Central memory CD8-positive, alpha-beta T cell (primary cell): ENCODE results near the gene MED8.
A peak's percentile ranks its signal among the peaks of the same experiment; 100 is the strongest.
"Not testable (repeated sequence)": the region's sequence is repeated elsewhere in the genome, so short reads cannot be mapped to it uniquely, and the experiment has no call there.

Experiments used
- ATAC-seq: fragments of 150-1000 bp; cut with Tn5 transposase; replicated peaks from 2 replicates; pipeline ENCODE4 v1.10.0; 2022; ENCODE audit warnings: mild to moderate bottlenecking, moderate FRiP score, moderate number of reproducible peaks; ENCODE audit not compliant: poor library complexity, severe bottlenecking; ENCODE audit errors: extremely low read depth
- DNase-seq, 2 donors: peaks; one replicate each; pipeline ENCODE4 v3.0.0; 2021; ENCODE audit warnings: low spot score in 2 of 2
- H3K27ac Mint-ChIP-seq: one replicate; pipeline ENCODE4 v1.8.0; 2022; ENCODE audit warnings: low read depth, mild to moderate bottlenecking, moderate library complexity, mixed read lengths
- H3K27me3 Mint-ChIP-seq: one replicate; pipeline ENCODE4 v1.8.0; 2022; ENCODE audit warnings: mixed read lengths
- H3K36me3 Mint-ChIP-seq: one replicate; pipeline ENCODE4 v1.8.0; 2022; ENCODE audit warnings: mild to moderate bottlenecking, moderate library complexity, mixed read lengths; ENCODE audit not compliant: insufficient read depth
- H3K4me1 Mint-ChIP-seq: one replicate; pipeline ENCODE4 v1.8.0; 2022; ENCODE audit warnings: mixed read lengths
- H3K4me3 Mint-ChIP-seq: one replicate; pipeline ENCODE4 v1.8.0; 2022; ENCODE audit warnings: mild to moderate bottlenecking, moderate library complexity, mixed read lengths
- H3K9me3 Mint-ChIP-seq: one replicate; pipeline ENCODE4 v1.8.0; 2022; ENCODE audit warnings: mixed read lengths

MED8 gene

GRCh38 chr1:43369779-43370178, 19.8 kb downstream of the MED8 start:
- not testable (repeated sequence) for H3K4me3 Mint-ChIP-seq, ATAC-seq, H3K36me3 Mint-ChIP-seq, H3K9me3 Mint-ChIP-seq, H3K27ac Mint-ChIP-seq, H3K27me3 Mint-ChIP-seq, DNase-seq
- H3K4me1 Mint-ChIP-seq: peaks cover 39% of the 10 kb centered on the region

DNA sequence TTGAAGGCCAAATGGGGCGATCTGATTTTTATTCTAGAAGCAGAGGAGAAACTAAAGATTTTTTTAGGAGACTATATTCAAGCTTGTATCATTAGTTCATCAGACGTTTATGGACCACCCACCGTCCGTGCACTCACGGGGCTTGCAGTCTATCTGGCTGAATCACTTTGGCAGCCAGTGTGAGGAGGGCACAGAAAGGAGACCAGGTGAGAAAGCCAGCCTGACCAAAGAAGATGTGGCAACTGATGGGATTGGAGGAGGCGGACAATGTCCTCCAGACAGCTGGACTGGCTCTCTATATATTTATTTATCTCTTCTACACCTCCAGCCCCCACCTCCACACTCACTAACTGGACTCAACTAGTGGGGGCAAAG, 21.0 kb downstream of the MED8 start:
- no peak for DNase-seq
- Mint-ChIP-seq H3K36me3 (peaks cover 10% of the 10 kb centered on the region), H3K27me3 (no peaks in the 10 kb centered on the region), H3K9me3 (no peaks in the 10 kb centered on the region), H3K4me3 (peak overlapping the region; percentile 86), H3K4me1 (peaks cover 44% of the 10 kb centered on the region), H3K27ac (peak overlapping the region; percentile 92)
- ATAC-seq: no peak

GRCh38 chr1:43367904-43368645, 21.5 kb downstream of the MED8 start, which contains the start of gene ELOVL1:
ELOVL1 (minus strand) TSS chr1:43368011; CDS start chr1:43365609, 2,402 bp downstream.
- H3K4me3 Mint-ChIP-seq: peak within 1 kb of the TSS; percentile 86
- DNase-seq: peak; percentile 55 to 59
- H3K36me3 Mint-ChIP-seq: peaks cover 14% of the 10 kb centered on the region
- ATAC-seq: peak; percentile 72
- no peaks in the 10 kb centered on the region for H3K9me3 Mint-ChIP-seq
- H3K27me3 Mint-ChIP-seq: no peaks in the 10 kb centered on the region
- peaks cover 44% of the 10 kb centered on the region for H3K4me1 Mint-ChIP-seq
- peak within 1 kb of the TSS; percentile 97 for H3K27ac Mint-ChIP-seq

- H3K4me1 Mint-ChIP-seq: peaks cover 44% of the 10 kb centered on the region
- H3K27me3 Mint-ChIP-seq: no peaks in the 10 kb centered on the region
- DNase-seq (peak in 1 of 2 donors; percentile 16), ATAC-seq (peak; percentile 38)
- H3K27ac Mint-ChIP-seq: peak overlapping the region; percentile 97
- H3K36me3 Mint-ChIP-seq: peaks cover 20% of the 10 kb centered on the region
- H3K4me3 Mint-ChIP-seq: peak overlapping the region; percentile 86
- H3K9me3 Mint-ChIP-seq: no peaks in the 10 kb centered on the region
Measured at GRCh38 chr1:43367026-43367903, 22.3 kb downstream of the MED8 start.

DNA sequence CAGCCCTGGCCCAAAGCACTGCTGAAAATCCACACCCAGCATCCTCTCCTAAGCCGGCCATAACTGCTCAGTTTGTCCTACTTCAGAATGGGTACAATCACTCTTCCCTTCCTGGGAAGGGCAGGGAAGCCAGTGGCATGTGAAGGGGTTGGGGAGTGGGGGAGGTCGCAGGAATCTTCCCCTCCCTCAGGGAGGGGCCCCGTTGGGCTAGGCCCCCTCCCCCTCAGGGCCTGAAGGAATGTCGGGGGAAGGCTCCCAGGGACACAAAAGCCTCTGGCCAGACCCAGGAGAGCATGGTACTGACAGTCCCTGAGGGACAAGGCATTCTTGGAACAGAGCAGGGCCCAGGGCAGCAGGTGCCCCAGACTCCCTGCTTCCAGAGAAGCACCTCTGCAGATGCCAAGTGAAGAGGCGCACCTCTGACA, 23.0 kb downstream of the MED8 start:
- peaks cover 20% of the 10 kb centered on the region for H3K36me3 Mint-ChIP-seq
- H3K9me3 Mint-ChIP-seq: no peaks in the 10 kb centered on the region
- H3K27me3 Mint-ChIP-seq: no peaks in the 10 kb centered on the region
- DNase-seq (no peak), ATAC-seq (no peak)
- peak overlapping the region; percentile 86 for H3K4me3 Mint-ChIP-seq
- H3K4me1 Mint-ChIP-seq: peaks cover 44% of the 10 kb centered on the region
- H3K27ac Mint-ChIP-seq: peak overlapping the region; percentile 97

DNA sequence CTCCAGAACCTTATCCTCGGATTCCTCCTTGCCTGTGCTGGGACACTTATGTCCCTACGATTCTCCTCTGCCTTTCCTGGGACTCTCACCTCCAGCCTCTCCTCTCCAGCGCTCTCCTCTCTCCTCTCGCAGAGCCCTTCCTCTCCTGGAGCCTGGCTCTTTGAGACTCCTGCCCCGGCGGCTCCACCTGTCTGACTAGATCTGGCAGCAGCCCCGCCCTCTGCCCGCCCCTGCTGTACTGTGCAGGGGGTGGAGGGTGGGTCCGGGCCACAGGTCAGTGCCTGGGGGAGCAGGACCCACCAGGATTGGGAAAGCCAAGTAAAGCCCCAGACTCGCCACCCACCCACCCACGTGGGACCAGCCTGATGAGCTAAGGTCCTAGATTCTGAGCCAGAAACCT, 23.4 kb downstream of the MED8 start:
- H3K27me3 Mint-ChIP-seq: no peaks in the 10 kb centered on the region
- H3K27ac Mint-ChIP-seq: peak overlapping the region; percentile 97
- DNase-seq: no peak
- no peak for ATAC-seq
- peaks cover 44% of the 10 kb centered on the region for H3K4me1 Mint-ChIP-seq
- peaks cover 20% of the 10 kb centered on the region for H3K36me3 Mint-ChIP-seq
- no peaks in the 10 kb centered on the region for H3K9me3 Mint-ChIP-seq
- H3K4me3 Mint-ChIP-seq: peak overlapping the region; percentile 86

GRCh38 chr1:43365678-43366077, 23.9 kb downstream of the MED8 start:
- peaks cover 42% of the 10 kb centered on the region for H3K4me1 Mint-ChIP-seq
- DNase-seq: no peak

GRCh38 chr1:43363935-43364525, 25.6 kb downstream of the MED8 start:
- peak overlapping the region; percentile 26 for H3K27ac Mint-ChIP-seq
- H3K9me3 Mint-ChIP-seq: no peaks in the 10 kb centered on the region
- DNase-seq (no peak), ATAC-seq (no peak)
- peaks cover 20% of the 10 kb centered on the region for H3K36me3 Mint-ChIP-seq
- no peak overlapping the region for H3K4me3 Mint-ChIP-seq
- H3K27me3 Mint-ChIP-seq: no peaks in the 10 kb centered on the region
- peaks cover 47% of the 10 kb centered on the region for H3K4me1 Mint-ChIP-seq

More at GRCh38 chr1:43365678-43366077, 23.9 kb downstream of the MED8 start:
- H3K27me3 Mint-ChIP-seq: no peaks in the 10 kb centered on the region
- no peak for ATAC-seq
- H3K36me3 Mint-ChIP-seq: peaks cover 20% of the 10 kb centered on the region
- no peaks in the 10 kb centered on the region for H3K9me3 Mint-ChIP-seq
- H3K4me3 Mint-ChIP-seq: peak overlapping the region; percentile 86
- peak overlapping the region; percentile 97 for H3K27ac Mint-ChIP-seq

DNA sequence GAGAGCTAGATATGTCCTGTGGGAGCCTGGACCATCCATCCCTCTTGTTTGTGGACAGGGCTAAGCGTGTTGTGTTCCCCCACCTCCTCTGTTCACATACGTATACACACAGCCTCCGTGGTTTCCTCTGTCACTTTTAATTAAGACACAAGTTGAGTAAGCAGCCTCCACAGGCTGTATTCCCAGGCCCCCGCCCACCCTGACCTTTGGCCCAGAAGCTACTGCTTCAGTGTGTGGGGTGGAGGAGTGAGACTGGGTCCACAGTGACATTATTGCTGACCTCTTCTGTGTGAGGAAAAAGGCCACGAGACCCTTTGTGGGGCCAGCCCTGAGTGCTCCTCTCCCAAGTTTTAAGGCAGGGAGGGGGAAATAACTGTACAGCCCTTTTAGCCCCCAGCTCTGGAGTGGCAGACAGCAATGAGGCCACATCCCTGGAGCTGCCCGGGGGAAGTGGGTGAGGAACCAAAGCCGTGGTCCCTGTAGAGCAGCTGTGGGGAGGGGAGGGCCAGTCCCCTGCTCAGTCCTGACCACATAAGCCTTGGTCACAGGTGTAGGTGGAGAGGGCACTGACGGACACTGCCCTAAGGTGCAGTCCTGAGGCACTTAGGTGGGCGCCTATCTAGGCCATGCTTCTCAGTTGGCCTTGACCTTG, 26.2 kb downstream of the MED8 start:
- no peak overlapping the region for H3K27ac Mint-ChIP-seq
- H3K36me3 Mint-ChIP-seq: peaks cover 22% of the 10 kb centered on the region
- ATAC-seq: no peak
- peaks cover 48% of the 10 kb centered on the region for H3K4me1 Mint-ChIP-seq
- H3K9me3 Mint-ChIP-seq: no peaks in the 10 kb centered on the region
- no peak for DNase-seq
- H3K4me3 Mint-ChIP-seq: no peak overlapping the region
- H3K27me3 Mint-ChIP-seq: no peaks in the 10 kb centered on the region

GRCh38 chr1:43360616-43361015, 29.0 kb downstream of the MED8 start:
- Mint-ChIP-seq H3K4me1 (peaks cover 34% of the 10 kb centered on the region), H3K27me3 (no peaks in the 10 kb centered on the region), H3K9me3 (no peaks in the 10 kb centered on the region), H3K4me3 (no peak overlapping the region), H3K27ac (no peak overlapping the region), H3K36me3 (peaks cover 18% of the 10 kb centered on the region)
- ATAC-seq (no peak), DNase-seq (no peak)

DNA sequence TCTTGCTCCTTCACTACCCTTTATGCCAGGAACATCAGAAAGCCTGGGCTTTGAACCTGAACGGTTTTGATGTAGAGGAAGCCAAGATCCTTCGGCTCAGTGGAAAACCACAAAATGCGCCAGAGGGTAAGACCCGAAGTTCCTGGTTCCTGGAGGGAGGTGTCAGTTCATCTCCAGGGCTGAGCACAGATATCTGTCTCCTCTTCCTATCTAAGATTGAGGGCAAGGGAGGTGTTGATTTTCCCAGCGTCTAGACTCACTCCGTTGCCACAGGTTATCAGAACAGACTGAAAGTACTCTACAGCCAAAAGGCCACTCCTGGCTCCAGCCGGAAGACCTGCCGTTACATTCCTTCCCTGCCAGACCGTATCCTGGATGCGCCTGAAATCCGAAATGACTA, 29.9 kb downstream of the MED8 start:
- H3K9me3 Mint-ChIP-seq: no peaks in the 10 kb centered on the region
- H3K27ac Mint-ChIP-seq: no peak overlapping the region
- H3K4me3 Mint-ChIP-seq: peak overlapping the region; percentile 77
- ATAC-seq (no peak), DNase-seq (no peak)
- peaks cover 17% of the 10 kb centered on the region for H3K36me3 Mint-ChIP-seq
- H3K4me1 Mint-ChIP-seq: peaks cover 26% of the 10 kb centered on the region
- no peaks in the 10 kb centered on the region for H3K27me3 Mint-ChIP-seq
